Iris pigment epithelial cell (primary cell): Measurements from ENCODE around the gene FDX2.
"Not testable (repeated sequence)": the region's sequence is repeated elsewhere in the genome, so short reads cannot be mapped to it uniquely, and the experiment has no call there.

Source experiments
- DNase-seq: peaks from one replicate; pipeline ENCODE4 v3.0.0-alpha.2; 2011; ENCODE audit warnings: low read depth

FDX2 gene

GRCh38 chr19:10284065-10284959 lies 31.5 kb downstream of the FDX2 start:
- DNase-seq, result no peak

DNA sequence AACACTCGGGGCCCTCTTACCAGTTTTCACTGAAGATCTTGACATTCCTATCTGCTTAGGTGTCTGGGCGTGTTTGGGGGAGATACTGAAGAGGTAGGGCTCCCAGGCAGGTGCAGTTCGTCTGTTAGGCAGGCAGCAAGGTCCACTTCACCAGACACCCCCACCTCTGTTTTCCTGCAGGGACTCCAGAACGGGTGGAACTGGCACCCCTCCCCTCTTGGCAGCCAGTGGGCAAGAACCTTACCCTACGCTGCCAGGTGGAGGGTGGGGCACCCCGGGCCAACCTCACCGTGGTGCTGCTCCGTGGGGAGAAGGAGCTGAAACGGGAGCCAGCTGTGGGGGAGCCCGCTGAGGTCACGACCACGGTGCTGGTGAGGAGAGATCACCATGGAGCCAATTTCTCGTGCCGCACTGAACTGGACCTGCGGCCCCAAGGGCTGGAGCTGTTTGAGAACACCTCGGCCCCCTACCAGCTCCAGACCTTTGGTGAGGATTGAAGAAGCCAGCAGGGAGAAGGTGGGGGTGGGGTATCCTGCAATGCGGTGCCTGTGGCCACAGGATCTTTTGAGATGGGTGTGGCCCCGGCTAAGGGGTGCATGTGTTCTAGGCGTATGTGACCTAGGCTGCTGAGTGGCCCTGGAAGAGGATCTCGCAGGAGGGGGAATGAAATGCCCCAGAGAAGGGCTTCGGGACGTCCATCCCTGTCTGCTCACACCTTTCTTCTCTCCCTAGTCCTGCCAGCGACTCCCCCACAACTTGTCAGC lies 32.3 kb downstream of the FDX2 start:
- no peak for DNase-seq

DNA sequence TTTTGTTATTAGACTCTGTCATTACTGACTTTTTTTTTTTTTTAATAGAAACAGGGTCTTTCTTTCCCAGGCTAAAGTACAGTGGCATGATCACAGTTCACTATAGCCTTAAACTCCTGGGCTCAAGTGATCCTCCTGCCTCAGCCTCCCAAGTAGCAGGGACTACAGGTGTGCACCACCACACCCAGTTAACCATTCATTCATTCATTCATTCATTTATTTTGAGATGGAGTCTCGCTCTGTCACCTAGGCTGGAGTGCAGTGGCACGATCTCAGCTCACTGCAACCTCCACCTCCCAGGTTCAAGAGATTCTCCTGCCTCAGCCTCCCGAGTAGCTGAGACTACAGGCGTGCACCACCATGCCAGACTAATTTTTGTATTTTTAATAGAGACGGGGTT lies 33.8 kb downstream of the FDX2 start:
- not testable (repeated sequence) for DNase-seq

- DNase-seq, result no peak
Measured at GRCh38 chr19:10279737-10280442, 35.9 kb downstream of the FDX2 start.

- DNase-seq, result no peak
Measured at GRCh38 chr19:10278935-10279334, 36.9 kb downstream of the FDX2 start.

DNA sequence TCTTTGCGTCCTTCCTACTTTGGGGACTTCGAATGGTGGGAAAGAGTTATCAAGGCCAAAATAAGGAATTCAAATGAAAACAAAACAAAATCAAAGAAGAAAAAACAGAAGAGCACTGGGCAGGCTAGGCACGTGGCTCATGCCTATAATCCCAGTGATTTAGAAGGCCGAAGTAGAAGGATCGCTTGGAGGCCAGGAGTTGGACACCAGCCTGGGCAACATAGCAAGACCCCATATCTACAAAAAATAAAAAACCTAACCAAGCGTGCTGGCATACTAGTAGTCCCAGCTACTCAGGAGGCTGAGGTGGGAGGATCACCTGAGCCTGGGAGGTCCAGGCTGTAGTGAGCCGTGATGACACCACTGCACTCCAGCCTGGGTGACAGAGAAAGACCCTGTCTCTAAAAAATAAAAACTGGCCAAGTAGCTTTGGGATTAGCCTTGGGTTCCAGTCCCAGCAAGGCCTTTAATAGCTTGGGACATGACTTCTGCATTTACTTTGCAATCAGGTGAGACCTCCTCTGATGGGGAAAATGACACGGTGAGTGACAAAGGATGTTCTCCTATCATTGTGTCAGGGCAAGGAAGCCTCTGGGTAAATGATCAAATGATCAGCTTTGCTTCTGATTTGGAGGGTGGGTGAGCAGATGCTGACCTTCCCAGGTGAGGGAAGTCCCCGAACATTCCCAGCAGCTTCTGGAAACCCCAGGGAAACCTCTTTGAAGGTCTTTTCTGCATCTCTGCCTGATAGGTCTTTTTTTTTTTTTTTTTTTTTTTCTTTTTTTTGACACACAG lies 37.8 kb downstream of the FDX2 start:
- no peak for DNase-seq

GRCh38 chr19:10274589-10274988 lies 41.2 kb downstream of the FDX2 start:
- no peak for DNase-seq

DNA sequence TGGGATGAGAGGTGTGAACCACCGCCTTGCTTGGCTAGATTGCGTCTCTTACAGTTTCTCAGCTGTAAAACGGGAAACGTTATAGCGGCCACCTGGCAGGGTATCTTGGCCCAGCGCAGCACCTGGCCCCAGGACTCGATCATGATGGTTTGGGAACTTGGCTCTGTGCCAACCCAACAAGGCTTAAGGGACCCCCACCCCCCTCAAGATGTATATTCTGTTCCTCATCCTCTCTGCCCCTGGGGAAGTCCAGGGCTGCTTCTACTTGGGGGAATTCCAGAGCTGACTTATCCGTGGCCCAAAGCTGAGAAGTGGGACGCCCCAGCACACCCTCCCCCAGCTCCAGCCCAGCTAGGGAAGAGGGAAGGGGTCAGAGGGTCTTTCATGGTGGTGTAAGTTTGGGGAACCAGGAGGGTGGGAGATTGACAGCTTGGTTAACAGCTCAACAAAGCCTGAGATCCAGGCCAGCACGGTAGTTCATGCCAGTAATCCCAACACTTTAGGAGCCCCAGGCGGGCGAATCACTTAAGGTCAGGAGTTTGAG lies 44.2 kb downstream of the FDX2 start:
- peak; percentile 78 for DNase-seq

DNA sequence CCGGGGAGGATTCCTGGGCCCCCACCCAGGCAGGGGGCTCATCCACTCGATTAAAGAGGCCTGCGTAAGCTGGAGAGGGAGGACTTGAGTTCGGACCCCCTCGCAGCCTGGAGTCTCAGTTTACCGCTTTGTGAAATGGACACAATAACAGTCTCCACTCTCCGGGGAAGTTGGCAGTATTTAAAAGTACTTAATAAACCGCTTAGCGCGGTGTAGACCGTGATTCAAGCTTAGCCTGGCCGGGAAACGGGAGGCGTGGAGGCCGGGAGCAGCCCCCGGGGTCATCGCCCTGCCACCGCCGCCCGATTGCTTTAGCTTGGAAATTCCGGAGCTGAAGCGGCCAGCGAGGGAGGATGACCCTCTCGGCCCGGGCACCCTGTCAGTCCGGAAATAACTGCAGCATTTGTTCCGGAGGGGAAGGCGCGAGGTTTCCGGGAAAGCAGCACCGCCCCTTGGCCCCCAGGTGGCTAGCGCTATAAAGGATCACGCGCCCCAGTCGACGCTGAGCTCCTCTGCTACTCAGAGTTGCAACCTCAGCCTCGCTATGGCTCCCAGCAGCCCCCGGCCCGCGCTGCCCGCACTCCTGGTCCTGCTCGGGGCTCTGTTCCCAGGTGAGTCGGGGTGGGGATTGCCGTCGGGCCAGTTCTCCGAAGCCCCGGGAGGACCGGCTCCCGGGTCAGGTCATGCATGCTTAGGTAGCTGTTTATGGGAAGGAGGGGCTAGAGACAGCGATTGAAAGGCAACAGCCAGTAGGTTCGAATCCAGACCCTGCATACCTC lies 45.0 kb downstream of the FDX2 start, which contains the start of gene ICAM1:
ICAM1 (plus strand) TSS at position 505 of the 779 bp plus-strand sequence; CDS start at position 545, 40 bp downstream.
- DNase-seq, result peak; percentile 92

- DNase-seq, result peak; percentile 54
Measured at GRCh38 chr19:10270180-10270615, 45.6 kb downstream of the FDX2 start.

GRCh38 chr19:10269333-10270179 lies 46.3 kb downstream of the FDX2 start:
- peak; percentile 82 for DNase-seq

DNA sequence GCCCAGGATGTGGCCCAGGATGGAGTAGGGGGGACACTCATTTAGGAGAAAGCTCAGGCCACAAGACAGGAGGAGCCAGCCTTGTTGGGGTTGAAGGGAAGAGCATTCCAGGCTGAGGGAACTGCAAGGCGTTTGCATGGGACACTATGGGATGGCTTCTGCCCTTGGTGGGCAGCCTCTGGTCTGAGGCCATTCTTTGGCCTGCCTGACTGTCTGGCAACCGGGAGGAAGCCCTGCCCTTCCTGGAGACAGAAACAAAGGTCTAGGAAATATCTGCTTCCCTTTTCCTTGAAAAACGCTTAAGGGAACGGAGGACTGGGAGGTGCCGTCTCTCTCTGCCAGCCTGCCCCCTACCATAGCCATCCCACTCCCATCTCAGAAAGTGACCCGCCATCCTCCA lies 47.7 kb downstream of the FDX2 start:
- DNase-seq, result no peak

GRCh38 chr19:10266706-10267105 lies 49.1 kb downstream of the FDX2 start:
- no peak for DNase-seq

DNA sequence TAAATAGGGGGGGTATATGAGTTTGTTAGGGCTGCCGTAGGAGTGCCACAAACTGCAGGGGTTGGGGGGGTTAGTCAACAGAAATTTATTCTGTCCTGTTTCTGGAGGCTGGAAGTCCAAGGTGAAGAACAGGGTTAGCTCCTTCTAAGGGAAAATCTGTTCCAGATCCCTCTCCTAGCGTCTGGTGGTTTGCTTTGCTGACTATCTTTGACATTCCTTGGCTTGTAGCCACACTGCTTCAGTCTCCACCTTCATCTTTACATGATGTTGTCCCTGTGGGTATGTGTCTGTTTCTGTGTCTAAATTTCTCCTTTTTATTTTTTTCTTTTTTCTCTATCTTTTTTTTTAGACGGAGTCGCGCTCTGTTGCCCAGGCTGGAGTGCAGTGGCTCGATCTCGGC lies 53.0 kb downstream of the FDX2 start:
- DNase-seq, result peak; percentile 63

GRCh38 chr19:10260141-10260584 lies 55.7 kb downstream of the FDX2 start:
- no peak for DNase-seq
